Keratinocyte (primary cell): Measurements from ENCODE around the gene B4GALNT4. TPM values are rescaled to one million over a fixed set of nuclear protein-coding genes. Genes with fewer than 3 reads are reported as not detected.
A peak's percentile ranks its signal among the peaks of the same experiment; 100 is the strongest.

ENCODE experiments used
- DNase-seq: peaks from one replicate; pipeline ENCODE4 v3.0.0-alpha.2; 2011; ENCODE audit warnings: low read depth, missing footprints, low spot score
- FAIRE-seq: peaks from 2 replicates; lab custom pipeline; 2011; peaks lifted over from hg19 to GRCh38; lab: Jason Lieb, UNC
- H2AFZ ChIP-seq: 2 replicates; pipeline ENCODE4 v1.6.0; 2012; ENCODE audit warnings: low read length, control low read depth, inconsistent platforms; ENCODE audit not compliant: control insufficient read depth
- H3K27ac ChIP-seq: 2 replicates; pipeline ENCODE4 v1.5.1; 2011; ENCODE audit warnings: low read length; ENCODE audit not compliant: control insufficient read depth, insufficient read depth
- H3K27me3 ChIP-seq: 3 replicates; pipeline ENCODE4 v1.6.0; 2011; ENCODE audit warnings: low read length; ENCODE audit not compliant: control insufficient read depth, insufficient read depth; ENCODE audit errors: extremely low read depth
- H3K36me3 ChIP-seq, 2 experiments: 2 replicates in 1 of 2; 3 replicates in 1 of 2; pipeline ENCODE4 v1.5.1; 2011; ENCODE audit warnings: low read length in 2 of 2, mild to moderate bottlenecking in 1 of 2; ENCODE audit not compliant: control insufficient read depth in 2 of 2, insufficient read depth in 2 of 2; ENCODE audit errors: extremely low read depth in 1 of 2
- H3K4me1 ChIP-seq: 3 replicates; pipeline ENCODE4 v1.5.1; 2011; ENCODE audit warnings: low read length; ENCODE audit not compliant: control insufficient read depth, insufficient read depth; ENCODE audit errors: extremely low read depth
- H3K4me2 ChIP-seq: 3 replicates; pipeline ENCODE4 v1.6.0; 2011; ENCODE audit warnings: low read depth, low read length; ENCODE audit not compliant: control insufficient read depth, insufficient read depth; ENCODE audit errors: extremely low read depth
- H3K4me3 ChIP-seq, 3 experiments: fragments of 200-600 bp in 1 of 3; sonication (generic) in 1 of 3; 2 replicates in 2 of 3; 3 replicates in 1 of 3; pipeline ENCODE4 v1.5.1; 2011 to 2016; ENCODE audit warnings: low read length in 3 of 3, mild to moderate bottlenecking in 3 of 3, control low read depth in 2 of 3, inconsistent platforms in 1 of 3, low read depth in 1 of 3, mixed read lengths in 1 of 3, mixed run types in 1 of 3, moderate library complexity in 1 of 3; ENCODE audit not compliant: control insufficient read depth in 2 of 3, insufficient read depth in 2 of 3; ENCODE audit errors: extremely low read depth in 1 of 3
- H3K79me2 ChIP-seq: 2 replicates; pipeline ENCODE4 v1.6.0; 2012; ENCODE audit warnings: low read length; ENCODE audit not compliant: control insufficient read depth, insufficient read depth
- H3K9ac ChIP-seq: 3 replicates; pipeline ENCODE4 v1.6.0; 2011; ENCODE audit warnings: low read length; ENCODE audit not compliant: control insufficient read depth, insufficient read depth; ENCODE audit errors: extremely low read depth
- H3K9me1 ChIP-seq: 3 replicates; pipeline ENCODE4 v1.6.0; 2011; ENCODE audit warnings: low read length; ENCODE audit not compliant: control insufficient read depth, insufficient read depth; ENCODE audit errors: extremely low read depth
- H3K9me3 ChIP-seq: 2 replicates; pipeline ENCODE4 v1.5.1; 2012; ENCODE audit warnings: low read depth, low read length; ENCODE audit not compliant: control insufficient read depth
- H4K20me1 ChIP-seq: 3 replicates; pipeline ENCODE4 v1.6.0; 2011; ENCODE audit warnings: low read length; ENCODE audit not compliant: control insufficient read depth, insufficient read depth; ENCODE audit errors: extremely low read depth
- CTCF ChIP-seq, 3 experiments: IDR thresholded peaks in 1 of 3; conservative IDR thresholded peaks in 1 of 3; optimal IDR thresholded peaks in 1 of 3; 2 replicates in 2 of 3; 3 replicates in 1 of 3; pipeline versions ENCODE3 to v1.5.1; 2011; ENCODE audit warnings: low read length in 3 of 3, mild to moderate bottlenecking in 3 of 3, moderate library complexity in 2 of 3, control low read depth in 1 of 3, inconsistent platforms in 1 of 3; ENCODE audit not compliant: insufficient read depth in 2 of 3; ENCODE audit errors: extremely low read depth in 1 of 3
- EZH2 ChIP-seq: IDR thresholded peaks from one replicate; pipeline ENCODE4 v1.6.1; 2012; ENCODE audit warnings: inconsistent platforms, mild to moderate bottlenecking, low read length, moderate library complexity
- dilution Hi-C: fragments of 300-500 bp; cut with MboI; formaldehyde crosslinking; loops from one replicate; pipeline ENCODE4 v1.7.0; 2020; ENCODE audit warnings: low sequenced_read_pairs; ENCODE audit not compliant: extremely low pct_ligation_motif_present
- polyA plus RNA-seq, 5 experiments: library from polyadenylated mRNA; depleted of rRNA in 3 of 5; stranded (reverse) in 3 of 5; stranded (forward) in 1 of 5; unstranded in 1 of 5; fragments of >200 nt; gene quantifications; 1 replicate in 1 of 5; 2 replicates in 3 of 5; 3 replicates in 1 of 5; pipeline versions ENCODE4 v1.2.1 to v1.2.3, GENCODE V29; 2011 to 2012; ENCODE audit warnings: missing spikeins in 2 of 5, low read depth in 1 of 5, low replicate concordance in 1 of 5

Gene B4GALNT4
- polyA plus RNA-seq, 1 donor (not counting 4 experiments of a cell fraction or from before 2014, with no cell fraction given) = 7.3 TPM

- no peak overlapping the region for H3K4me3 ChIP-seq
- H3K4me1 ChIP-seq = peaks cover 8% of the 10 kb centered on the region
- FAIRE-seq (no peak), DNase-seq (no peak)
- no peak overlapping the region for H3K9ac ChIP-seq
- peaks cover 25 to 28% of the 10 kb centered on the region in 2 experiments for H3K36me3 ChIP-seq
- no peak overlapping the region for H2AFZ ChIP-seq
- no peak for TF ChIP-seq CTCF (optimal IDR thresholded peaks at IDR 0.05 in 1 of 3, IDR thresholded peaks at IDR 0.05 in 1 of 3, conservative IDR thresholded peaks at IDR 0.05 in 1 of 3; ENCODE audit: extremely low read depth in 1 of 3, insufficient read depth in 2 of 3, low read length in 3 of 3)
- no peak for TF ChIP-seq EZH2
- H3K27ac ChIP-seq = no peak overlapping the region
- H3K9me1 ChIP-seq = no peaks in the 10 kb centered on the region
- peaks cover 8% of the 10 kb centered on the region for H3K79me2 ChIP-seq
- peaks cover 18% of the 10 kb centered on the region for H4K20me1 ChIP-seq
- dilution Hi-C loops = no loop called here
- no peaks in the 10 kb centered on the region for H3K9me3 ChIP-seq
- H3K27me3 ChIP-seq = no peaks in the 10 kb centered on the region
- no peak overlapping the region for H3K4me2 ChIP-seq
These were observed 35.4 kb downstream of the B4GALNT4 start for GRCh38 chr11:404551-405264.

- Histone ChIP-seq H3K27me3 (no peaks in the 10 kb centered on the region), H3K36me3 (peaks cover 25 to 26% of the 10 kb centered on the region in 2 experiments), H3K27ac (no peak overlapping the region), H3K9me1 (no peaks in the 10 kb centered on the region), H3K9ac (no peak overlapping the region), H3K79me2 (peaks cover 5% of the 10 kb centered on the region), H2AFZ (no peak overlapping the region), H3K4me3 (no peak overlapping the region), H4K20me1 (peaks cover 18% of the 10 kb centered on the region), H3K4me1 (peaks cover 8% of the 10 kb centered on the region), H3K9me3 (no peaks in the 10 kb centered on the region), H3K4me2 (no peak overlapping the region)
- FAIRE-seq = no peak
- dilution Hi-C loops = no loop called here
- TF ChIP-seq CTCF (optimal IDR thresholded peaks at IDR 0.05 in 1 of 3, IDR thresholded peaks at IDR 0.05 in 1 of 3, conservative IDR thresholded peaks at IDR 0.05 in 1 of 3; ENCODE audit: extremely low read depth in 1 of 3, insufficient read depth in 2 of 3, low read length in 3 of 3) (peak in 1 of 3 experiments; percentile 26), EZH2 (no peak)
- no peak for DNase-seq
These were observed 36.1 kb downstream of the B4GALNT4 start for GRCh38 chr11:405323-405953.
